OCI-LY1 (cell line): ENCODE results near the gene KIF13A.

Source experiments
- CTCF ChIP-seq: fragments of 200-600 bp; sonication (generic), shearing (Covaris generic); IDR thresholded peaks from 2 replicates; pipeline ENCODE4 v1.5.1; 2017; ENCODE audit warnings: mild to moderate bottlenecking, antibody characterized with exemption, low read length, moderate library complexity, mixed read lengths
- EZH2 ChIP-seq: fragments of 200-600 bp; sonication (generic), shearing (Covaris generic); IDR thresholded peaks from 2 replicates; pipeline ENCODE4 v1.8.0; 2017; ENCODE audit warnings: borderline replicate concordance, mixed run types, mild to moderate bottlenecking, antibody characterized with exemption, low read length, moderate library complexity, mixed read lengths

GRCh38 chr6:17927705-17928104 is 59.7 kb downstream of the KIF13A start:
- TF ChIP-seq CTCF (no peak), EZH2 (no peak)
